Upper lobe of left lung (tissue), 6 donors: ENCODE data around the gene MAGI2. TPM values are rescaled to one million over a fixed set of nuclear protein-coding genes. Genes with fewer than 3 reads are reported as not detected.

Experiments
- ATAC-seq, 2 donors: fragments of 200-7000 bp; cut with Tn5 transposase; one replicate each; pipeline ENCODE4 v1.9.1; 2022; ENCODE audit warnings: mild to moderate bottlenecking in 2 of 2, moderate library complexity in 2 of 2; ENCODE audit not compliant: low FRiP score in 2 of 2
- DNase-seq, 2 donors: peaks; one replicate each; pipeline ENCODE4 v3.0.0-alpha.2; 2019 to 2020
- H3K27ac ChIP-seq, 4 donors: fragments of 200-600 bp; sonication (generic); one replicate each; pipeline ENCODE4 v1.5.1; 2016 to 2019
- H3K27me3 ChIP-seq, 4 donors: fragments of 200-600 bp; sonication (generic); one replicate each; pipeline ENCODE4 v1.5.1; 2017 to 2019
- H3K36me3 ChIP-seq, 4 donors: fragments of 200-600 bp; sonication (generic); one replicate each; pipeline ENCODE4 v1.5.1; 2016 to 2019
- H3K4me1 ChIP-seq, 4 donors: fragments of 200-600 bp; sonication (generic); one replicate each; pipeline ENCODE4 v1.5.1; 2018 to 2019
- H3K4me3 ChIP-seq, 4 donors: fragments of 200-600 bp; sonication (generic); one replicate each; pipeline ENCODE4 v1.5.1; 2017 to 2019; ENCODE audit warnings: mild to moderate bottlenecking in 2 of 4, moderate library complexity in 1 of 4
- H3K9me3 ChIP-seq, 4 donors: fragments of 200-600 bp; sonication (generic); one replicate each; pipeline ENCODE4 v1.5.1; 2018 to 2019
- CTCF ChIP-seq, 6 experiments: fragments of 450-650 bp in 4 of 6; fragments of 200-600 bp in 2 of 6; sonication (generic) in 2 of 6; IDR thresholded peaks; one replicate each; pipeline ENCODE4 v1.5.1; 2016 to 2019; ENCODE audit warnings: antibody characterized with exemption in 6 of 6
- EP300 ChIP-seq, 4 donors: sonication (generic); formaldehyde crosslinking; IDR thresholded peaks; one replicate each; pipeline ENCODE4 v1.5.1; 2017; ENCODE audit warnings: antibody characterized with exemption in 4 of 4, control low read depth in 2 of 4
- POLR2A ChIP-seq, 4 donors: fragments of 450-650 bp; IDR thresholded peaks; one replicate each; pipeline ENCODE4 v1.5.1; 2016 to 2017; ENCODE audit warnings: antibody characterized with exemption in 4 of 4, mild to moderate bottlenecking in 2 of 4
- POLR2AphosphoS5 ChIP-seq, 2 donors: sonication (generic); formaldehyde crosslinking; IDR thresholded peaks; one replicate each; pipeline ENCODE4 v1.5.1; 2017; ENCODE audit warnings: antibody characterized with exemption in 2 of 2
- WGBS, 2 donors: methylation state at CpG; one replicate each; pipeline ENCODE4 v1.1.5; 2017 to 2018; 5-methylcytosine and 5-hydroxymethylcytosine counted together
- total RNA-seq, 6 donors: library from RNA; depleted of rRNA in 4 of 6; stranded (reverse); fragments of >200 nt in 4 of 6; gene quantifications; one replicate each; pipeline versions ENCODE4 v1.1.0 to v1.2.1, GENCODE V29; 2016 to 2021
- donor health status: DM: no; HTN: no; CAD: no; lungs with moderate emphysema.
- donor health status: DM: no; HTN: yes; CAD: no; lungs with severe emphysema.

Gene MAGI2
- total RNA-seq, 6 donors from 2014 or later: 7.9 to 84.9 (median 11.8) TPM

- no peak for ATAC-seq
- 88 to 97% methylated on average over 2 of the region's 2 CpGs for WGBS, 2 donors
- TF ChIP-seq CTCF (IDR thresholded peaks at IDR 0.05): no peak
- no peak for TF ChIP-seq POLR2AphosphoS5 (IDR thresholded peaks at IDR 0.05)
- no peak for TF ChIP-seq POLR2A (IDR thresholded peaks at IDR 0.05)
- no peak for TF ChIP-seq EP300 (IDR thresholded peaks at IDR 0.05)
- Histone ChIP-seq H3K4me3 (no peak overlapping the region), H3K27me3 (no peaks in the 10 kb centered on the region), H3K36me3 (no peaks in the 10 kb centered on the region), H3K27ac (no peak overlapping the region), H3K4me1 (no peaks in the 10 kb centered on the region), H3K9me3 (no peaks in the 10 kb centered on the region)
- DNase-seq: no peak
Observed at GRCh38 chr7:78159545-78159944, 1293.9 kb downstream of the MAGI2 start.

- DNase-seq (no peak), ATAC-seq (no peak)
- WGBS, 2 donors: 73 to 79% methylated on average over 4 of the region's 4 CpGs
- H3K9me3 ChIP-seq: no peaks in the 10 kb centered on the region
- TF ChIP-seq CTCF (IDR thresholded peaks at IDR 0.05) (no peak), POLR2A (IDR thresholded peaks at IDR 0.05) (no peak), EP300 (IDR thresholded peaks at IDR 0.05) (no peak), POLR2AphosphoS5 (IDR thresholded peaks at IDR 0.05) (no peak)
- no peaks in the 10 kb centered on the region for H3K27me3 ChIP-seq
- no peak overlapping the region for H3K27ac ChIP-seq
- H3K36me3 ChIP-seq: no peaks in the 10 kb centered on the region
- no peak overlapping the region for H3K4me3 ChIP-seq
- H3K4me1 ChIP-seq: no peaks in the 10 kb centered on the region
Observed at GRCh38 chr7:78153285-78153684, 1300.2 kb downstream of the MAGI2 start.

GRCh38 chr7:78151229-78151628 lies 1302.2 kb downstream of the MAGI2 start:
- DNase-seq (no peak), ATAC-seq (no peak)
- no peaks in the 10 kb centered on the region for H3K27me3 ChIP-seq
- no peak overlapping the region for H3K27ac ChIP-seq
- no peaks in the 10 kb centered on the region for H3K9me3 ChIP-seq
- no peak overlapping the region for H3K4me3 ChIP-seq
- WGBS, 2 donors: 53 to 59% methylated on average over 3 of the region's 3 CpGs
- H3K36me3 ChIP-seq: no peaks in the 10 kb centered on the region
- no peaks in the 10 kb centered on the region for H3K4me1 ChIP-seq
- no peak for TF ChIP-seq CTCF (IDR thresholded peaks at IDR 0.05)
- no peak for TF ChIP-seq POLR2A (IDR thresholded peaks at IDR 0.05)
- TF ChIP-seq EP300 (IDR thresholded peaks at IDR 0.05): no peak
- no peak for TF ChIP-seq POLR2AphosphoS5 (IDR thresholded peaks at IDR 0.05)

- no peaks in the 10 kb centered on the region for H3K9me3 ChIP-seq
- H3K4me3 ChIP-seq: no peak overlapping the region
- no peaks in the 10 kb centered on the region for H3K27me3 ChIP-seq
- WGBS, 2 donors: 79 to 86% methylated on average over 1 of the region's 1 CpG
- H3K36me3 ChIP-seq: no peaks in the 10 kb centered on the region
- H3K27ac ChIP-seq: no peak overlapping the region
- ATAC-seq (no peak), DNase-seq (no peak)
- TF ChIP-seq POLR2A (IDR thresholded peaks at IDR 0.05): no peak
- TF ChIP-seq POLR2AphosphoS5 (IDR thresholded peaks at IDR 0.05): no peak
- TF ChIP-seq CTCF (IDR thresholded peaks at IDR 0.05): no peak
- TF ChIP-seq EP300 (IDR thresholded peaks at IDR 0.05): no peak
- no peaks in the 10 kb centered on the region for H3K4me1 ChIP-seq
Observed at GRCh38 chr7:78149787-78150186, 1303.7 kb downstream of the MAGI2 start.

- Histone ChIP-seq H3K27me3 (no peaks in the 10 kb centered on the region), H3K27ac (no peak overlapping the region), H3K36me3 (no peaks in the 10 kb centered on the region), H3K4me3 (no peak overlapping the region), H3K9me3 (no peaks in the 10 kb centered on the region), H3K4me1 (no peaks in the 10 kb centered on the region)
- WGBS, 2 donors: 78 to 94% methylated on average over 1 of the region's 1 CpG
- TF ChIP-seq CTCF (IDR thresholded peaks at IDR 0.05) (no peak), EP300 (IDR thresholded peaks at IDR 0.05) (no peak), POLR2AphosphoS5 (IDR thresholded peaks at IDR 0.05) (no peak), POLR2A (IDR thresholded peaks at IDR 0.05) (no peak)
- no peak for DNase-seq
- ATAC-seq: no peak
Observed at GRCh38 chr7:78148166-78148894, 1305.1 kb downstream of the MAGI2 start.
